Activated CD4-positive, alpha-beta T cell treated with anti-CD3 and anti-CD28 coated beads for 36 hours (primary cell): ENCODE data around the gene NAA38. TPM values are rescaled to one million over a fixed set of nuclear protein-coding genes. Genes with fewer than 3 reads are reported as not detected.

Experiments
- ATAC-seq: fragments of 200-7000 bp; cut with Tn5 transposase; one replicate; pipeline ENCODE4 v1.10.0; 2021; ENCODE audit warnings: mild to moderate bottlenecking, moderate library complexity
- CTCF ChIA-PET: fragments of 350-600 bp; sonication (Branson Sonifier 250); formaldehyde crosslinking; loops from one replicate; lab custom pipeline; 2021; ENCODE audit warnings: antibody characterized with exemption; lab: Charles Lee
- POLR2A ChIA-PET: fragments of 350-600 bp; sonication (Branson Sonifier 250); formaldehyde crosslinking; loops from one replicate; lab custom pipeline; 2021; ENCODE audit warnings: antibody characterized with exemption, inconsistent platforms; lab: Charles Lee
- DNase-seq: peaks from one replicate; pipeline ENCODE4 v3.0.0-alpha.2; 2020
- H3K27ac Mint-ChIP-seq: one replicate; pipeline ENCODE4 v1.8.0; 2021; ENCODE audit warnings: mixed read lengths
- H3K27me3 Mint-ChIP-seq: one replicate; pipeline ENCODE4 v1.8.0; 2021; ENCODE audit warnings: mixed read lengths
- H3K36me3 Mint-ChIP-seq: one replicate; pipeline ENCODE4 v1.8.0; 2021; ENCODE audit warnings: low read depth, mixed read lengths
- H3K4me1 Mint-ChIP-seq: one replicate; pipeline ENCODE4 v1.8.0; 2021; ENCODE audit warnings: mixed read lengths
- H3K4me3 Mint-ChIP-seq: one replicate; pipeline ENCODE4 v1.8.0; 2021; ENCODE audit warnings: mild to moderate bottlenecking, moderate library complexity, mixed read lengths
- H3K9me3 Mint-ChIP-seq: one replicate; pipeline ENCODE4 v1.8.0; 2021; ENCODE audit warnings: low read depth, mixed read lengths
- intact Hi-C, 2 experiments: fragments of 100-400 bp; cut with DNase I in 1 of 2; cut with micrococcal nuclease in 1 of 2; formaldehyde crosslinking; loops; one replicate each; pipeline versions ENCODE4 v1.14.2 to v1.15.1; 2022 to 2024; cut with DNase I, micrococcal nuclease
- total RNA-seq, 2 experiments: library from RNA; stranded (reverse); gene quantifications; one replicate each; pipeline ENCODE4 v1.2.3, GENCODE V29; 2021

Gene NAA38
- total RNA-seq, 2 experiments from 2014 or later, result 64.7 to 79.8 TPM

- DNase-seq, result no peak
- Mint-ChIP-seq H3K4me1 (peaks cover 3% of the 10 kb centered on the region), H3K9me3 (no peaks in the 10 kb centered on the region), H3K27ac (no peak overlapping the region), H3K36me3 (no peaks in the 10 kb centered on the region), H3K4me3 (no peak overlapping the region), H3K27me3 (no peaks in the 10 kb centered on the region)
- ChIA-PET POLR2A (interaction anchor here (0.6 kb wide), 1 partner anchor 236 kb away, joined by 4 read pairs; no protein-coding TSS in a partner anchor), CTCF (interaction anchor here (0.6 to 2.6 kb wide), 18 partner anchors 10 to 237 kb away, joined by 3 to 16 read pairs (median 5); partner anchors contain the start of genes CNTROB, KDM6B and TRAPPC1)
- intact Hi-C loops, result loop anchor here in 1 of 2 experiments (5.0 kb wide), 2 partner anchors 82 to 233 kb away; no protein-coding TSS in a partner anchor
- ATAC-seq, result no peak
Measured at GRCh38 chr17:7824021-7824924, 33.1 kb downstream of the NAA38 start.

GRCh38 chr17:7823581-7824001 is 33.8 kb downstream of the NAA38 start:
- CTCF ChIA-PET, result interaction anchor here (0.7 to 3.1 kb wide), 8 partner anchors 9 to 223 kb away, joined by 3 to 15 read pairs (median 3); partner anchors contain the start of gene KDM6B
- DNase-seq (no peak), ATAC-seq (no peak)
- POLR2A ChIA-PET, result no interaction called here
- peaks cover 3% of the 10 kb centered on the region for H3K4me1 Mint-ChIP-seq
- no peaks in the 10 kb centered on the region for H3K27me3 Mint-ChIP-seq
- no peaks in the 10 kb centered on the region for H3K36me3 Mint-ChIP-seq
- no peak overlapping the region for H3K4me3 Mint-ChIP-seq
- no peaks in the 10 kb centered on the region for H3K9me3 Mint-ChIP-seq
- H3K27ac Mint-ChIP-seq, result no peak overlapping the region
- intact Hi-C loops, result loop anchor here (2.0 to 5.0 kb wide), 3 partner anchors 81 to 234 kb away; no protein-coding TSS in a partner anchor

- DNase-seq (no peak), ATAC-seq (no peak)
- ChIA-PET POLR2A (no interaction called here), CTCF (interaction anchor here (1.3 to 3.1 kb wide), 5 partner anchors 11 to 219 kb away, joined by 3 to 15 read pairs (median 5); partner anchors contain the start of genes KDM6B and RNF227)
- Mint-ChIP-seq H3K9me3 (no peaks in the 10 kb centered on the region), H3K36me3 (no peaks in the 10 kb centered on the region), H3K4me1 (peaks cover 3% of the 10 kb centered on the region), H3K27ac (peak overlapping the region; percentile 26), H3K27me3 (no peaks in the 10 kb centered on the region), H3K4me3 (no peak overlapping the region)
- intact Hi-C loops, result loop anchor here (1.0 to 5.0 kb wide), 6 partner anchors 29 to 235 kb away; no protein-coding TSS in a partner anchor
Measured at GRCh38 chr17:7822126-7822525, 35.2 kb downstream of the NAA38 start.

- H3K9me3 Mint-ChIP-seq, result no peaks in the 10 kb centered on the region
- DNase-seq (no peak), ATAC-seq (no peak)
- intact Hi-C loops, result loop anchor here in 1 of 2 experiments (5.0 kb wide), 2 partner anchors 78 to 237 kb away; no protein-coding TSS in a partner anchor
- no peaks in the 10 kb centered on the region for H3K36me3 Mint-ChIP-seq
- no peak overlapping the region for H3K4me3 Mint-ChIP-seq
- H3K4me1 Mint-ChIP-seq, result peaks cover 3% of the 10 kb centered on the region
- H3K27ac Mint-ChIP-seq, result no peak overlapping the region
- no peaks in the 10 kb centered on the region for H3K27me3 Mint-ChIP-seq
- ChIA-PET CTCF (interaction anchor here (0.6 to 3.1 kb wide), 6 partner anchors 13 to 208 kb away, joined by 3 to 15 read pairs (median 4); partner anchors contain the start of genes CYB5D1, KDM6B, NAA38 and RNF227), POLR2A (no interaction called here)
Measured at GRCh38 chr17:7820231-7820630, 37.1 kb downstream of the NAA38 start.

GRCh38 chr17:7818746-7819645 is 38.4 kb downstream of the NAA38 start:
- ChIA-PET CTCF (interaction anchor here (0.5 to 1.0 kb wide), 7 partner anchors 13 to 244 kb away, joined by 3 to 4 read pairs (median 3); no protein-coding TSS in a partner anchor), POLR2A (interaction anchor here (0.6 kb wide), 1 partner anchor 158 kb away, joined by 3 read pairs; no protein-coding TSS in a partner anchor)
- Mint-ChIP-seq H3K4me1 (no peaks in the 10 kb centered on the region), H3K9me3 (no peaks in the 10 kb centered on the region), H3K36me3 (no peaks in the 10 kb centered on the region), H3K4me3 (no peak overlapping the region), H3K27me3 (no peaks in the 10 kb centered on the region), H3K27ac (no peak overlapping the region)
- intact Hi-C loops, result no loop called here
- DNase-seq (no peak), ATAC-seq (no peak)

- Mint-ChIP-seq H3K4me3 (no peak overlapping the region), H3K27ac (no peak overlapping the region), H3K4me1 (no peaks in the 10 kb centered on the region), H3K9me3 (no peaks in the 10 kb centered on the region), H3K27me3 (no peaks in the 10 kb centered on the region), H3K36me3 (no peaks in the 10 kb centered on the region)
- intact Hi-C loops, result no loop called here
- ATAC-seq (no peak), DNase-seq (no peak)
- CTCF ChIA-PET, result no interaction called here
- POLR2A ChIA-PET, result interaction anchor here (0.6 kb wide), 1 partner anchor 157 kb away, joined by 3 read pairs; no protein-coding TSS in a partner anchor
Measured at GRCh38 chr17:7818026-7818425, 39.3 kb downstream of the NAA38 start.

GRCh38 chr17:7817643-7817964 is 39.8 kb downstream of the NAA38 start:
- no peaks in the 10 kb centered on the region for H3K9me3 Mint-ChIP-seq
- DNase-seq (no peak), ATAC-seq (no peak)
- no peaks in the 10 kb centered on the region for H3K4me1 Mint-ChIP-seq
- no peak overlapping the region for H3K4me3 Mint-ChIP-seq
- POLR2A ChIA-PET, result no interaction called here
- intact Hi-C loops, result no loop called here
- H3K27ac Mint-ChIP-seq, result no peak overlapping the region
- CTCF ChIA-PET, result interaction anchor here (1.4 to 2.1 kb wide), 2 partner anchors 73 to 172 kb away, joined by 6 to 12 read pairs; no protein-coding TSS in a partner anchor
- no peaks in the 10 kb centered on the region for H3K36me3 Mint-ChIP-seq
- no peaks in the 10 kb centered on the region for H3K27me3 Mint-ChIP-seq

- Mint-ChIP-seq H3K36me3 (no peaks in the 10 kb centered on the region), H3K27me3 (no peaks in the 10 kb centered on the region), H3K4me3 (no peak overlapping the region), H3K9me3 (no peaks in the 10 kb centered on the region), H3K4me1 (no peaks in the 10 kb centered on the region), H3K27ac (no peak overlapping the region)
- intact Hi-C loops, result no loop called here
- POLR2A ChIA-PET, result interaction anchor here (0.6 kb wide), 2 partner anchors 78 to 80 kb away, joined by 3 read pairs; no protein-coding TSS in a partner anchor
- no peak for DNase-seq
- no peak for ATAC-seq
- CTCF ChIA-PET, result interaction anchor here (0.7 to 2.1 kb wide), 5 partner anchors 15 to 224 kb away, joined by 3 to 12 read pairs (median 5); no protein-coding TSS in a partner anchor
Measured at GRCh38 chr17:7816926-7817642, 40.3 kb downstream of the NAA38 start.

- ATAC-seq, result no peak
- Mint-ChIP-seq H3K36me3 (no peaks in the 10 kb centered on the region), H3K4me3 (no peak overlapping the region), H3K9me3 (no peaks in the 10 kb centered on the region), H3K27ac (no peak overlapping the region), H3K4me1 (no peaks in the 10 kb centered on the region), H3K27me3 (no peaks in the 10 kb centered on the region)
- DNase-seq, result no peak
- intact Hi-C loops, result loop anchor here in 1 of 2 experiments (5.0 kb wide), 1 partner anchor 68 kb away; no protein-coding TSS in a partner anchor
- CTCF ChIA-PET, result interaction anchor here (1.4 kb wide), 1 partner anchor 242 kb away, joined by 4 read pairs; no protein-coding TSS in a partner anchor
- POLR2A ChIA-PET, result no interaction called here
Measured at GRCh38 chr17:7814969-7815368, 42.4 kb downstream of the NAA38 start.

- ATAC-seq (no peak), DNase-seq (no peak)
- H3K27me3 Mint-ChIP-seq, result peaks cover 3% of the 10 kb centered on the region
- H3K27ac Mint-ChIP-seq, result no peak overlapping the region
- H3K4me1 Mint-ChIP-seq, result no peaks in the 10 kb centered on the region
- intact Hi-C loops, result loop anchor here in 1 of 2 experiments (5.0 kb wide), 1 partner anchor 64 kb away; no protein-coding TSS in a partner anchor
- POLR2A ChIA-PET, result no interaction called here
- H3K4me3 Mint-ChIP-seq, result no peak overlapping the region
- H3K9me3 Mint-ChIP-seq, result no peaks in the 10 kb centered on the region
- H3K36me3 Mint-ChIP-seq, result no peaks in the 10 kb centered on the region
- CTCF ChIA-PET, result interaction anchor here (0.6 kb wide), 1 partner anchor 19 kb away, joined by 3 read pairs; no protein-coding TSS in a partner anchor
Measured at GRCh38 chr17:7811251-7811650, 46.1 kb downstream of the NAA38 start.
